Dermis blood vessel endothelial cell (primary cell): ENCODE measurements around the gene ADAMTS17. TPM values are rescaled to one million over a fixed set of nuclear protein-coding genes. Genes with fewer than 3 reads are reported as not detected.

ENCODE experiments used
- DNase-seq: peaks from one replicate; pipeline ENCODE4 v3.0.0; 2010
- total RNA-seq: library from RNA; depleted of rRNA; stranded (reverse); fragments of >200 nt; gene quantifications from 2 replicates; pipeline ENCODE4 v1.2.3, GENCODE V29; 2014

The ADAMTS17 gene
- total RNA-seq, 1 donor from 2014 or later, result 0.17 TPM

DNA sequence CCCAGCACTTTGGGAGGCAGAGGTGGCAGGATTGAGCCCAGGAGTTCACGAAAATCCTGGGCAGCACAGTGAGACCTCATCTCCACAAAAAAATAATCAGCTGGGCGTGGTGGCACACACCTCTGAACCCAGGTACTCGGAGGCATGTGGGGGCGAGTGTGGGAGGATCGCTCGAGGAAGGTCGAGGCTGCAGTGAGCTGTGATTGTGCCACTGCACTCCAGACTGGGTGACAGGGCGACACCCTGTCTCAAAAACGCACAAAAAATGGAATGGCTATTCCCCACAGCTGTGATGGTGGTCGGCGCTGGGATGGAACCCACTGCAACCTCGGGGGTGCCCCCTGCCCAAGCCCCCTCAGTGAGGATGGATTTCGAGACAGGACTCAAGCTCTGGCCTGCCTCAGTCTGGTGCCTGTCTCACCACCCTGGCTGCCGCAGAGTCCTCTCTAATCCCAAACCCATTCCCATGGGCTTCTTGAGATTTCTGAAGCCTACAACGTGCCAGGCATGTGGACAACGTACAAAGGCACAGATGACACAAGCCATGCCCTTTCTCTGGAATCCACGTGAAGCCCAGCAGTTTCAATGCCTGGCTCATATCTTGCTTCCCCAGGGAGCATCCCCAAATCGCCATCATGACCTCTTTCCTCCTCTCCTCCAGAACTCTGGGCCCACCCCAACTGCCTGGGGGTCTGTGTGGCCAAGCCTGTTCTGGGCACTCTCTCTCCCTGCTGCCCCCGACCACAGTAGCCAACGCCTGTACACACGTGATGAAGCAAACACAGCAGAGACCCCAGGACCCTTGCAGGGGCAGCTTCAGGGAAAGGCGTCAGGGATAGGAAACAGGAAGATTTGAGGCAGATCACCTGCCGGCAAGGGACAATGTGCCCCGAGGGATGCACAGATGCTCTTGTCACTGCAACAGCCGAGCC lies 32.4 kb downstream of the ADAMTS17 start:
- no peak for DNase-seq

GRCh38 chr15:100308608-100309007 lies 33.2 kb downstream of the ADAMTS17 start:
- DNase-seq, result no peak

DNA sequence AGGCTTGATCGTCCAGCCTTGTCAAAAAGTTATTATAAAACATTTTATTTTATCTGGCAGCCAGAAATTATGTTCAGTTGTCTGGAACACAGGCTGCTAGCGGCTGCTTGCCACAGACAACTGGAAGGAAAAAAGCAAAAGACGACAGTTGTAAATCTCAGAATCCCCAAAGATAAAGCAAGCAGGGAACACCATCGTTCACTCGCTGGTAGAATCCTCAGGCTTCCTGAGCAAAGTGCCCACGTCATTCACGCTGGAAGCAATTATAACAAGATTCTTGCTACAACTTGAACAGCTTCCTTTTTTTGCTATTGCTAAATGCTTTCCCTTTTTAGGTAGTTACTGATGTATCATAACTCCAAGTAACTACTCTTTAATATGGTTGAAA lies 33.6 kb downstream of the ADAMTS17 start:
- no peak for DNase-seq

- no peak for DNase-seq
Measured at GRCh38 chr15:100307241-100308212, 34.2 kb downstream of the ADAMTS17 start.

GRCh38 chr15:100306098-100306497 lies 35.7 kb downstream of the ADAMTS17 start:
- DNase-seq, result no peak

- DNase-seq, result no peak
Measured at GRCh38 chr15:100301910-100302431, 39.8 kb downstream of the ADAMTS17 start.

DNA sequence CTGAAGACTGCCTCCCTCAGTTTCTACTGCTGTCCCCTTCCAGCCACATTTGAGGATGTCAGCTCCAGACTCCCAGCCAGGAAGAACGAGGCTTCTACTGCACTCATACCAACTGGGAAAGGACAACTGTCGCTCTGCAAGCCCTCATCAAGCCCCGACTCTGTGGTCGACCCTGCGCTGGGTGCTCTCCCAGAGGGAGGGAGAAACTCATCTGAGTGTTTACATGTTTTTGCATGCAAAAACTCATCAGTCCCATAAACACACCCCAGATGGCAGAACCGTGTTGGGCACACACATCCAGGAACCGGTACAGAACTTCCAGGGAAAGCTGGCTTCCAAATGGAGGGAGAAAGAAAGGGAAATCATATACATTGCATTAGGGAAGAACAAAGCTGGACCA lies 43.5 kb downstream of the ADAMTS17 start:
- no peak for DNase-seq

DNA sequence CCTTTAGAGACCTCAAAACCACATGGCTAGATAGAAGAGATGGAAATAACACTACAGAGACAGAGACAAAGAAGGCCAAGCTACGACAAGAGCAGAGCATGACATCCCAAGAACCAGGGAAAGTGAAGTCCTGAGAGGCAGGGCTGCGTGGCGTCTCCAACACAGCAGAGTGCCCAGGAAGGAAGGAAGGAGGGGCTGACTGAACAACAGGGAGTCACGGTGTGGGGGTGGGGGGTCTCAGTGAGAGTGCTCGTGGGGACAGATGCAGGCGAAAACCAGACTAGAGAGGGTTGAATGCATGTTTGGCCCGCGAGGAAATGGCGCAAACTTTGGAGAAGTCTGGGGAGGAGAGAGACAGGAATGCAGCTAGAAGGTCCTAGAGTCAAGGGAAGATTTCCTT lies 44.0 kb downstream of the ADAMTS17 start:
- DNase-seq, result no peak

GRCh38 chr15:100295939-100296565 lies 45.7 kb downstream of the ADAMTS17 start:
- DNase-seq, result no peak

DNA sequence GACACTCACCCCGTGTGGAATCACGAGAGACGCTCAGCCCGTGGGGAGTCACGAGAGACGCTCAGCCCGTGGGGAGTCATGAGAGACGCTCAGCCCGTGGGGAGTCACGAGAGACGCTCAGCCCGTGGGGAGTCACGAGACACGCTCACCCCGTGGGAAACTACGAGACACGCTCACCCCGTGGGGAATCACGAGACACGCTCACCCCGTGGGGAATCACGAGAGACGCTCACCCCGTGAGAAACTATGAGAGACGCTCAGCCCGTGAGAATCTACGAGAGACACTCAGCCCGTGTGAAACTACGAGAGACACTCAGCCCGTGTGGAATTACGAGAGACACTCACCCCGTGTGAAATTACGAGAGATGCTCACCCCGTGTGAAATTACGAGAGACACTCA lies 49.8 kb downstream of the ADAMTS17 start:
- DNase-seq, result no peak

DNA sequence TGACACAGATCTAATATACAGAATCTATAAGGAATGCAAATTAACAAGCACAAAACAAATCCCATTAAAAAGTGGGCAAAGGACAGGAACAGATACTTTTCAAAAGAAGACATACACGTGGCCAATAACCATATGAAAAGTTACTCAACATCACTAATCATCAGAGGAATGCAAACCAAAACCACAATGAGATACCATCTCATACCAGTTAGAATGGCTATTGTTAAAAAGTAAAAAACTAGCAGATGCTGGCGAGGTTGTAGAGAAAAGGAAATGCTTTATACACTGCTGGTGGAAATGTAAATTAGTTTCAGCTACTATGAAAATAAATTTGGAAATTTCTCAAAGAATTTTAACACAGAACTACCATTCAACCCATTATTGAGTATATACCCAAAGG lies 50.7 kb downstream of the ADAMTS17 start:
- no peak for DNase-seq

DNA sequence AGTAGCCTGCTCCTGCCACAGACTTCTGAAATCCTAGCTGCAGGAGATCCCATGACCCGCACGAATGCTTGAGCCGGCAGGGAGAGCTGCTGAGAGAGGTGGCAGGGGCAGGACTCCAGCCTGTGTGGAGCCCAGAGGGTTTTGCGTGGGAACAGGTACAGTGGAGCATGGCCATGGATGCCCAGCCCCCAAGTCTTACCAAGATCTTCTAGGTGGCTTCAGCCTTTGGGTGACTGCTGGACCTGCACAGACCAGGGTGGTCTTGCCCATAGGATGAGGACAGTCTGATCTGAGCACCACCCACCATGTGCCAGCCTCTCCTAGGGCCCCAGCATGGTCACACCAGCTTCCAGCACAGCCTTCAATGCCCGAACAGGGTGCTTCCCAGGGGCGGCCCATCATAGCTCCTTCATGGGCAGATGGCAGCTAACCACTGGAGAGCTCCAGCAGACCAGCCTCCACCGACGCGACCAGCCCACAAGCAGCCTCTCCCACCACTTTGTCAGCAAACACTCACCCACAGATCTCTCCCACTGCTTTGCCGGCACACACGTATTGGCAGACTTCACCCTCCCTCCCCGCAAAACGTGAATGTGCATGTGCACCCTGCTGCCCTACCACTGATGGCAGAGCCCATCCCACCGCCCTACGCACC lies 56.0 kb downstream of the ADAMTS17 start:
- no peak for DNase-seq

- no peak for DNase-seq
Measured at GRCh38 chr15:100284701-100285100, 57.1 kb downstream of the ADAMTS17 start.

- DNase-seq, result no peak
Measured at GRCh38 chr15:100284191-100284590, 57.6 kb downstream of the ADAMTS17 start.

- DNase-seq, result no peak
Measured at GRCh38 chr15:100281096-100281917, 60.5 kb downstream of the ADAMTS17 start.

- DNase-seq, result no peak
Measured at GRCh38 chr15:100279849-100280248, 61.9 kb downstream of the ADAMTS17 start.

DNA sequence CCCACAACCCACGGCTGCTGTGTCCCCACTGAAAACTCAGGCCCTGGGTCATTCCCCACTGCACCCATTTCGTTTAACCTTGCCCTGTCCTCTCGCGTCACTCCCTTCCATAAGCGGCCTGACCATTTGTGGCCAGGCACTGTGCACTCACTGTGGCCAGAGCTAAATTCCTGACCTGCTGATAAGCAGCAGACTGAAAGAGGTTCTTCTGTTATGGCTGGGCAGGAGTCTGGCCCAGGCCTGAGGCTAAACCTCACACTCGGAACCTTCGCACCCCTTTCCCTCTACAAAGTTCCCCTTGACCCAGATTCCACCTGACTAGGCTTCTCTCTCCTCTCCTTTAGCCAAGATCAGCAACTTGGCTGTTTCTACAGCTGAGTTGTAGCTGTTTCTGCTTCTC lies 62.3 kb downstream of the ADAMTS17 start:
- DNase-seq, result no peak

DNA sequence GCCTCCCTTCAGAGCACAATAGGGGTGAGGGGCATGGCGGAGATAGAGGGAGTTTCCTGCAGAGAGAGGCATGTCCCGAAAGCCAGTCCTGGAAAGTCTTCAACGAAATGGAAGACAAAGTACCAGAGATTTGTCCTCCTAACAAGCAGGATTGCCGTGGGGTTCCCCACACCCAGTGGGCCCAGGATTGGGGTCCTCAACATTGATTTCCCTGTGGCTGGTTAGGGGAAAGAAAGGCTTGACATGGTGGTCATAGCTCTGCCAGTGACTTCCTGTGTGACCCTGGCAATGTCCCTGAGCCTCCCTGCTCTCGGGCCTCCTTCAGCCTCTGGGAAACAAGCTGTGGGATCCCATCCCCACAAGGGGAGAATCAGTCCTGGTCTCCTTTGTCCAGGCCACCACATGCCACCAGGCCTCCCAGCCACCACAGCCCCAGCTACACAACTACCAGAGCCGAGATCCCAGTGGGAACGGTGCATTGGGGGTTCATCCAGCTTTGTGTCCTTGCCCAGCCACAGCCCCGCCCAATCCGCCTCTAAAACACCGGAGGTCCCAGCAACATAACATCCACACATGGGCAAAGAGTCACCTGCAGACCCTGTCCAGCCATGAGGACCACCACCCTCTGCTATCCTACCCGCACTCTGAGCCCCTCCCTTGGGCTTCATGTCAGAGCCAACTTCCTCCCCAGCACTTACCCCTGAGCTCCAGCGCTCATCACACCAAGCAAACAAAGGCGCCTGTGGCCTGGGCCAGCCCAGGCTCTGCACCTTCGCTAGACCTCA lies 63.0 kb downstream of the ADAMTS17 start:
- no peak for DNase-seq

GRCh38 chr15:100277087-100277855 lies 64.5 kb downstream of the ADAMTS17 start:
- DNase-seq, result no peak

DNA sequence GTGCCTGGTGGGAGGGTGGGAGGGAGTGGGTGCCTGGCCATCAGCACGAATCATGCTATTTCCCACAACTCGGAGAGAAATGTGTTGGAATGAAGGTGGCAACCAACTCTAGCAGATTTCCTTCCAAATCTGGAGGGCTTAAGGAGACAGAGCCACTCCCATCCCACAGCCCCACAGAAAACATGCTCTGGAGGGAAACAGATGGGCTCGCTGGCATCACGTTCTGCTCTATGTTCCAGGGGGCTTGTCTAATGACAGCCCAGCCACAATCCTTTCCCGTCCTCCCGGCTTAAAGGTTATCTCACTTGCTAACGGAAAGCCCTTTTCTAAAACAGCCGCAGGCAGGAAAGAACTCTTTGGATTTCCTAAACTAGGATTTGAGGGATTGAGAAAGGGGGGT lies 65.3 kb downstream of the ADAMTS17 start:
- no peak for DNase-seq
